Fibroblast of lung (primary cell): ENCODE measurements around the gene SRGAP2.
"Not testable (repeated sequence)": the region's sequence is repeated elsewhere in the genome, so short reads cannot be mapped to it uniquely, and the experiment has no call there.

ENCODE experiments used
- EZH2 ChIP-seq: IDR thresholded peaks from 2 replicates; pipeline ENCODE4 v1.5.1; 2012; ENCODE audit warnings: low read length, control low read depth, mild to moderate bottlenecking; ENCODE audit errors: missing control alignments
- TF ChIP-seq, protein P1 (sequence below), 2 donors: IDR thresholded peaks in 1 of 2; conservative IDR thresholded peaks in 1 of 2; 1 replicate in 1 of 2; 2 replicates in 1 of 2; pipeline ENCODE4 v1.5.1; 2011 to 2012; ENCODE audit warnings: low read length in 2 of 2, control low read depth in 1 of 2, inconsistent platforms in 1 of 2, low read depth in 1 of 2, mild to moderate bottlenecking in 1 of 2

DNA sequence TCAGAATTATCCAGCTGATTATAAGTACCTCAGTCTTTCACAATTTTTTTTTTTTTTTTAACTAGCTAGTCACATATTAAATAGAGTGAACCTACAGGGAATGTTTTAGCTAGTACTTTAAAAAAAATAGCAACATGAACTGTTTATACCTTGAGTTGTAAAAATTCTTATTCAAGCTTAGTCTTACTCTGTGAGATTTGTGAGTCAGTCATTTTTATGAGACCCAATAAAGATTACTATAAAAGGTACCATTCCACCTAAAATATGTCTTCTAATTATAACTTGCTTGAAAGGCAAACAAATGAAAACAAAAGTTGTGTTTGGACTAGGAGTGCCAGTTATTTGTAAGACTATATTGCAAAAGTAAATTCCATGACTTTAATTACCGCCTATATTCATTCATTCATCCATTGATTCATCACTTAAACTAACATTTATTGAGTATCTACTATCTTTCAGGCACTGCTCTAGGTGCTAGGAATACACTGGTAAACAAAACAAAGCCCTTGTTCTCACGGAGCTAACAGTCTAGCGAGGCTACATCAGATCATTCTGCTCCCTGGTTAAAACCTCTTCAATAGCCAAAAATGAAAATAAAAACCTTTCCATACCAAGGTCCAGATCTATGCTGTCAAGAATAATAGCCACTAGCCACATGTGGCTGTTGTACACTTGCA, 6.5 kb upstream of the SRGAP2 start:
- TF ChIP-seq, protein P1, sequence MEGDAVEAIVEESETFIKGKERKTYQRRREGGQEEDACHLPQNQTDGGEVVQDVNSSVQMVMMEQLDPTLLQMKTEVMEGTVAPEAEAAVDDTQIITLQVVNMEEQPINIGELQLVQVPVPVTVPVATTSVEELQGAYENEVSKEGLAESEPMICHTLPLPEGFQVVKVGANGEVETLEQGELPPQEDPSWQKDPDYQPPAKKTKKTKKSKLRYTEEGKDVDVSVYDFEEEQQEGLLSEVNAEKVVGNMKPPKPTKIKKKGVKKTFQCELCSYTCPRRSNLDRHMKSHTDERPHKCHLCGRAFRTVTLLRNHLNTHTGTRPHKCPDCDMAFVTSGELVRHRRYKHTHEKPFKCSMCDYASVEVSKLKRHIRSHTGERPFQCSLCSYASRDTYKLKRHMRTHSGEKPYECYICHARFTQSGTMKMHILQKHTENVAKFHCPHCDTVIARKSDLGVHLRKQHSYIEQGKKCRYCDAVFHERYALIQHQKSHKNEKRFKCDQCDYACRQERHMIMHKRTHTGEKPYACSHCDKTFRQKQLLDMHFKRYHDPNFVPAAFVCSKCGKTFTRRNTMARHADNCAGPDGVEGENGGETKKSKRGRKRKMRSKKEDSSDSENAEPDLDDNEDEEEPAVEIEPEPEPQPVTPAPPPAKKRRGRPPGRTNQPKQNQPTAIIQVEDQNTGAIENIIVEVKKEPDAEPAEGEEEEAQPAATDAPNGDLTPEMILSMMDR (conservative IDR thresholded peaks at IDR 0.05 in 1 of 2, IDR thresholded peaks at IDR 0.05 in 1 of 2; ENCODE audit: low read depth in 1 of 2, low read length in 2 of 2): not testable (repeated sequence)
- not testable (repeated sequence) for TF ChIP-seq EZH2
